Fibroblast of gingiva (primary cell): Measurements from ENCODE around the gene ZSWIM1.
"Not testable (repeated sequence)": the region's sequence is repeated elsewhere in the genome, so short reads cannot be mapped to it uniquely, and the experiment has no call there.

Experiments used
- DNase-seq: peaks from one replicate; pipeline ENCODE4 v3.0.0-alpha.2; 2011; ENCODE audit warnings: low read depth

The ZSWIM1 gene

GRCh38 chr20:45857114-45857881 is 23.7 kb upstream of the ZSWIM1 start, which contains the start of the genes ACOT8 and ZSWIM3:
TSS of gene ACOT8 (minus strand) at chr20:45857392. CDS start at chr20:45857315, 77 bp downstream.
TSS of gene ZSWIM3 (plus strand) at chr20:45857614. CDS start at chr20:45857826, 212 bp downstream.
- peak; percentile 100 for DNase-seq

GRCh38 chr20:45857882-45858216 is 23.2 kb upstream of the ZSWIM1 start:
- no peak for DNase-seq

GRCh38 chr20:45859916-45860315 is 21.1 kb upstream of the ZSWIM1 start:
- DNase-seq: no peak

GRCh38 chr20:45860560-45861220 is 20.3 kb upstream of the ZSWIM1 start:
- no peak for DNase-seq

- no peak for DNase-seq
Measured at GRCh38 chr20:45861221-45862075, 19.6 kb upstream of the ZSWIM1 start.

GRCh38 chr20:45863543-45864470 is 17.2 kb upstream of the ZSWIM1 start:
- DNase-seq: no peak

GRCh38 chr20:45866454-45866853 is 14.6 kb upstream of the ZSWIM1 start:
- no peak for DNase-seq

GRCh38 chr20:45867136-45867818 is 13.8 kb upstream of the ZSWIM1 start:
- DNase-seq: no peak

- peak; percentile 24 for DNase-seq
Measured at GRCh38 chr20:45867819-45868176, 13.2 kb upstream of the ZSWIM1 start.

- DNase-seq: no peak
Measured at GRCh38 chr20:45872626-45873025, 8.4 kb upstream of the ZSWIM1 start.

GRCh38 chr20:45873409-45874103 is 7.5 kb upstream of the ZSWIM1 start:
- no peak for DNase-seq

- DNase-seq: not testable (repeated sequence)
Measured at GRCh38 chr20:45874104-45874481, 6.9 kb upstream of the ZSWIM1 start.

GRCh38 chr20:45874576-45874975 is 6.5 kb upstream of the ZSWIM1 start:
- DNase-seq: no peak

- no peak for DNase-seq
Measured at GRCh38 chr20:45878076-45878761, 2.8 kb upstream of the ZSWIM1 start.

GRCh38 chr20:45882469-45883099 is 1.6 kb downstream of the ZSWIM1 start:
- DNase-seq: no peak

- no peak for DNase-seq
Measured at GRCh38 chr20:45883100-45883469, 2.1 kb downstream of the ZSWIM1 start.

- DNase-seq: no peak
Measured at GRCh38 chr20:45886590-45887345, 5.7 kb downstream of the ZSWIM1 start.

GRCh38 chr20:45887346-45887715 is 6.3 kb downstream of the ZSWIM1 start, which contains the start of gene SPATA25:
TSS of gene SPATA25 (minus strand) at chr20:45887622. CDS start at chr20:45887590, 32 bp downstream.
- no peak for DNase-seq

GRCh38 chr20:45888681-45889080 is 7.7 kb downstream of the ZSWIM1 start:
- DNase-seq: no peak
